ENCODE measurements around the gene VSIG10L2.

The VSIG10L2 gene

DNA sequence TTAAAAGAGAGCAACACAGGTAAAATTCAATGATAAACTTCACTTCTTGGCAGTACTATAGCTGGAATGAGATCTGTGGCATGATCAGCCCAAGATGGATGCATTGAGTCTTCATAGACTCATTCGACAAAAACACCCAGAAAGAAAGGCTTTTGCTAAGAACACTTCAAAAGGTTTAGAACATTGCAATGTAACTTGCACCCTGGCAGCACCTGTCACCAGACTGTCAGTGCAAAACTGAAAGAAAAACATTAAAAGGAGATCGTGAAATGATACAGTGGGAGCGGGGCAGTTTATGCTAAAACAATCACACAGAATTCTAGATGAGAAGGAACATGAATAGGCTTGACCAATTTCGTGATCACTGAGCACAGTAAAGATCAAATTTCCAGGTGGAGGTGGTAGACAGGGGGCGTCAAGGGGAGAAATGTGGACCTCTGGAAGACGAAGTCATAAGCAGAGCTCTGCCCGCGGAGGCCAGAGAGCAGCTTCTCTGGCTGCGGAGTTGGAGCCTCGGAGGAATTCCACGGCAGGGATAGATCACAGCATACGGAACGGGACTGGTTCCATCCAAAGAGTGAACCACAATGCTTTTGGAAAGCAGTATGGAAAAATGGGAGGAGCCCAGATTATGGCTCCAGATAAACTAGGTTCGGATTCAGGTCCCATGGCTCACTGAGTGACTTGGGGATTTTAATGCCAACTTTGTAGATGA lies 11.9 kb downstream of the VSIG10L2 start:
- Histone ChIP-seq H3K4me3 (no peak overlapping the region), H3K27ac (no peak overlapping the region)
- DNase-seq (ENCODE audit: low spot score): no peak
- TF ChIP-seq CTCF (IDR thresholded peaks at IDR 0.05): no peak

- no peak for DNase-seq (ENCODE audit: low spot score)
- Histone ChIP-seq H3K27ac (no peak overlapping the region), H3K4me3 (no peak overlapping the region)
- no peak for TF ChIP-seq CTCF (IDR thresholded peaks at IDR 0.05)
These were observed 13.1 kb downstream of the VSIG10L2 start for GRCh38 chr11:125958872-125959400.

DNA sequence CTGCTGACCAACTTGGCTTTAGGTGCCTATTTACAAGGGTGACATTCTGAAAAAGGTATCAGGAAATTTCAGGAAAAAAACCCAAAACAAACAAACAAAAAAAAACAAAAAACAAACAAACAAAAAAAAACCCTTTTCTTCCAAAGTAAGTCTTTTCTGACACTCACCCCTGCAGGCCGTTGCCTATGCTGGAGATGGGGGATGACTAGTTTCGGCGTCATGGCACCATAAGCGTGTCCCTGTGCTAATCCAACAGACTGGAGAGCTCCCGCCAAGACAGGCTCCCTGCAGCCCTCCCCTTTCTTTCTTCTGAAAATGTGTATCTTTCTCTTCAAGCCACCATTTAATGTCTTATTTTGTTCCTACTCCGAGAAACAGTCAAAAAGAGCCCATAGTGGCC lies 13.7 kb downstream of the VSIG10L2 start:
- Histone ChIP-seq H3K27ac (no peak overlapping the region), H3K4me3 (no peak overlapping the region)
- no peak for DNase-seq (ENCODE audit: low spot score)
- TF ChIP-seq CTCF (IDR thresholded peaks at IDR 0.05): no peak

DNA sequence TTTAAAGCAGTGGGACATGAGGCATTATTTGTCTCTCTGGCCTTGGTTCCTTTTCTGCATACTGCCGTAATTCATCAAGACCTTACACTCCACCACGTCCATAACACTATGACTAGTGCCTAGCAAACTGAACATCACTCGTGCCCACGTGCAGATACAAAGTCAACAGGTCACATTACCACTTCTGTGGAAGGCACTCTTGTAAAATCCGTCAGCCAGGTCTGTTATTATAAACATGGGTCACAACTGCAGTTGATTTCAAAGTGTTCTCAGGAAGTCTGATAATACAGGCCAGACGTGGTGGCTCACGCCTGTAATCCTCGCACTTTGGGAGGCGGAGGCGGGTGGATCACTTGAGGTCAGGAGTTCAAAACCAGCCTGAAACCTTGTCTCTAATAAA lies 14.1 kb downstream of the VSIG10L2 start:
- H3K27ac ChIP-seq: no peak overlapping the region
- no peak for TF ChIP-seq CTCF (IDR thresholded peaks at IDR 0.05)
- no peak overlapping the region for H3K4me3 ChIP-seq
- DNase-seq (ENCODE audit: low spot score): no peak

DNA sequence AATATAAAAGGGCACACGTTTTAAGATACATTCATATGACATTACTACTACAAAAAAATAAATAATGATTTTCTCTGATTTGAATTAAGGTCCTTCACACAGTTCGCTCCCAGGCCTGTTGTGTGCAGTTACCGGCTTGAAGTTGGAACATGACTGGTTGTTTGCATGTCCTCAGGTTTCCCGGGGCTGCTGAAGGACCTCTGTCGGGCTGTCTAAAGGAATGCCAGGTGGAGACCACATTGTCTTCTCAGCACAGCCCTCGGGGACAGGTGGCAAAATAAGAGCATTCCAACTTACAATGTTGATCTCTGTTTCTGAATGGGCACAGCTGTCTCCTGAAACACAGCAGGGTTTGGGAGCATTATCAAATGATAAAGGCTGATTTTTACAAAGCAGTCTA lies 14.9 kb downstream of the VSIG10L2 start:
- no peak for TF ChIP-seq CTCF (IDR thresholded peaks at IDR 0.05)
- Histone ChIP-seq H3K4me3 (no peak overlapping the region), H3K27ac (no peak overlapping the region)
- no peak for DNase-seq (ENCODE audit: low spot score)

DNA sequence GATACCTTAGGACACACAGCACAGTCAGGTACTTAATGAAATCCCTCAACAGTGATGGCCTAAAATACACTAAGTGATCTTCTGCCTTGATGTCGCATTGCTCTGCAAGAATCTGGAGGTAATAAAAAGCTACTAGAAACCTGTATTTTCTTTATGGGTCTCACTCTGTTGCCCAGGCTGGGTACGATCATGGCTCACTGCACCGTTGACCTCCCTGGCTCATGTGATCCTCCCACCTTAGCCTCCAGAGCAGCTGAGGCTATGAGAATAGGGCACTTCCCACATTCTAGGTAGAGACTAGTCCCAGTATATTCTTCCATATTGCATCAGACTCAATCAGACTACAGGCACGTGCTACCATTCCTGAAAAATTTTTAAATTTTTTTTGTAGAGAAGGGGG lies 21.7 kb downstream of the VSIG10L2 start:
- no peak for TF ChIP-seq CTCF (IDR thresholded peaks at IDR 0.05)
- no peak overlapping the region for H3K4me3 ChIP-seq
- no peak overlapping the region for H3K27ac ChIP-seq
- no peak for DNase-seq (ENCODE audit: low spot score)

- H3K4me3 ChIP-seq: no peak overlapping the region
These were observed 22.5 kb downstream of the VSIG10L2 start for GRCh38 chr11:125968354-125968753.

More at GRCh38 chr11:125968354-125968753, 22.5 kb downstream of the VSIG10L2 start:
- TF ChIP-seq CTCF (IDR thresholded peaks at IDR 0.05): no peak
- H3K27ac ChIP-seq: no peak overlapping the region
- no peak for DNase-seq (ENCODE audit: low spot score)

Measured in coronary artery (tissue), 2 donors.